ENCODE results near the gene YWHAE.

DNA sequence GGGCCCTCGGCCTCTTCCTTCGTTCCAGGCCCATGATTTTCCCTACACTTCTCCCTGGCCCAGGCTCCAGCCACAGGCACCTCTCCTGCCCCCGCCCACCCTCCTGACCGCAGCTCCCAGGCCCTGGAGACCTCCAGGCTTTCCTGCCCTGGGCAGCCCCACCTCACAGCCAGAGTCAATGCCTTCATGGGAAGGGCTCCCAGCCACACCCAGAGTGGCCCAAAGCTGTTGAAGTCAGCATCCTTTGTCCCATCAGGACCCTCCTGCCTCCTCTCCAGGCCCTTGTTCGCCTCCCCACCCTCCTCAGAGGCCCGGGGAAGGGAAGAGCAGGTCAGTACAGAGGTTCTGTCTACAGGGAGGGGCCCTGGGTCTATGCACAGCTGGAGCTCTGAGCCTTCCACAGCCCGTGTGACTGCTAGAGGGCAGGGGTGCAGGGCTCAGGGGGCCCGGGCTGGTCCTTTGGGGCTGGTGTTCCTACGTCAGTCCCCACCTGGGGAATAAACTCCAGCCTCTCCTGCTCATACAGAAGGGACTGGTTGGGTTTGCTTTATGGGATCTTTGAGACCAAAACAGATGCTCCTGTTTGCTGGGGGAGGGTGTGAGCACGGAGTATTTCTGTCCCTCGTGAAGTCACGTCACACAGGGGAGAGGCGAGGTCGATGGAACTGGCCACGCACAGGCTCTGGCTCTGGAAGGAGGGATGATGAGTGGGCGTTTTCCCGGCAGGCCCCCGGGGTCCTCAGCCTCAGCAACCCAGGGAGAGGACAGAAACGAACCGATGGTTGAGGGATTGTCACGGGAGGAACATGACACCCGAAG lies 100.3 kb downstream of the YWHAE start:
- TF ChIP-seq CTCF (conservative IDR thresholded peaks at IDR 0.05; ENCODE audit: low read depth, low read length) (no peak), EZH2phosphoT487 (IDR thresholded peaks at IDR 0.05; ENCODE audit: borderline replicate concordance, low read length) (no peak)

All from PC-3 (cell line).